Measurements from ENCODE around the gene OR6X1.

OR6X1 gene

DNA sequence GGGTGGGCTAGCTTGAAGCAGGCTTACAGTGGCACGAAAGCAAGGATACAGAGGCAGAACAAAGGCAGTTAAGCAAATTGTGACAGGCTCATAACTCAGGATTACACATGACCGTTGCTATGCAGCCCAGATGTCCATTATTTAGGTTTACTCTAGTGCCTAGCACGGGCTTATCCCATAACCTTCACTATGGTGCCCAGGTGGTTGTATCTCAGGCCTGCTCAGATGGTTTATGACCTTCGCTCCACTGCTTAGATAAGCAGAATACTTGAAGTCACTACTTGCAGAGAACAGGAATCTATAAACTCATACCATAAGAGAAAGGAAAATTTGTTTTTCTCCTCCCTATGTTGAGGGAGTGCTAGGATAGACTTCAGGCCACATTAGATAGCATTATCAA, 42.8 kb upstream of the OR6X1 start:
- H3K27ac ChIP-seq: no peak overlapping the region
- TF ChIP-seq, protein P1, sequence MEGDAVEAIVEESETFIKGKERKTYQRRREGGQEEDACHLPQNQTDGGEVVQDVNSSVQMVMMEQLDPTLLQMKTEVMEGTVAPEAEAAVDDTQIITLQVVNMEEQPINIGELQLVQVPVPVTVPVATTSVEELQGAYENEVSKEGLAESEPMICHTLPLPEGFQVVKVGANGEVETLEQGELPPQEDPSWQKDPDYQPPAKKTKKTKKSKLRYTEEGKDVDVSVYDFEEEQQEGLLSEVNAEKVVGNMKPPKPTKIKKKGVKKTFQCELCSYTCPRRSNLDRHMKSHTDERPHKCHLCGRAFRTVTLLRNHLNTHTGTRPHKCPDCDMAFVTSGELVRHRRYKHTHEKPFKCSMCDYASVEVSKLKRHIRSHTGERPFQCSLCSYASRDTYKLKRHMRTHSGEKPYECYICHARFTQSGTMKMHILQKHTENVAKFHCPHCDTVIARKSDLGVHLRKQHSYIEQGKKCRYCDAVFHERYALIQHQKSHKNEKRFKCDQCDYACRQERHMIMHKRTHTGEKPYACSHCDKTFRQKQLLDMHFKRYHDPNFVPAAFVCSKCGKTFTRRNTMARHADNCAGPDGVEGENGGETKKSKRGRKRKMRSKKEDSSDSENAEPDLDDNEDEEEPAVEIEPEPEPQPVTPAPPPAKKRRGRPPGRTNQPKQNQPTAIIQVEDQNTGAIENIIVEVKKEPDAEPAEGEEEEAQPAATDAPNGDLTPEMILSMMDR (conservative IDR thresholded peaks at IDR 0.05): no peak

DNA sequence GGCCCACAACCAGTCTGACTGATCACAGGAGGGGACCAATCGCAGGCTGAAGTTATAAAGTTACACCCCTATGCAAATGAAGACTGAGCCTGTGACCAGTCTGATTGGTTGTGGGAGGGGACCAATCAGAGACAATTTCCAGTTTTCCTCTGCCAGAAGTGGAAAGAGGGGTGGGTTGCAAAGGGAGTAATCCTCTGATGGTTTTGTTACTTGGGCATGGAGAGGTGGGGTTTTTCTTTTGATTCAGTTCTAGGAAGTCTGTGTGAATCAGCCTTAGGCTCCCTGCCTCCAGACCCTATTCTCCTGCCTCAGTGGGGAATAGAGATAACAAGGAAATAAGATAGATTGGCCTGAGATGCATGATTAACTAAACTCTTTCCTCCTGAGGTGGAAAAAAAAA, 41.9 kb upstream of the OR6X1 start:
- H3K27ac ChIP-seq: no peak overlapping the region
- TF ChIP-seq, protein P1 (conservative IDR thresholded peaks at IDR 0.05): no peak

DNA sequence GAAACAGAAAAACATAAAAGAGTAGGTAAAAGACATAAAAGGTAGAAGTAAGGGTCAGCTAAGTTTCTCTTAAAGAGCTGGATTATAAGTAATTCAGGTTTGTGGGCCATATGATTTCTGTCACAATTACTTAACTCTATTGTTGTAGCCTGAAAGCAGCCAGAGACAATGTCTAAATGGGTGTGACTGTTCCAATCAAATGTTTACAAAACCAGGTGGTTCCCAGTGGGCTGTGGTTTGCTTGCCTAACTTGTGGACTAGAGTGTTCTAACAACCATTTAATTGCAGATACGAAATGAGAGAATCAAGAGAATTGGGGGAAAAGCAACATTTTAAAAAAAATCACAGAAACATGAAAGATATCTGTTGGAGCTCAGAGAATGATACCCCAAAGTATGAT, 29.2 kb upstream of the OR6X1 start:
- H3K27ac ChIP-seq: no peak overlapping the region
- TF ChIP-seq, protein P1 (conservative IDR thresholded peaks at IDR 0.05): no peak

DNA sequence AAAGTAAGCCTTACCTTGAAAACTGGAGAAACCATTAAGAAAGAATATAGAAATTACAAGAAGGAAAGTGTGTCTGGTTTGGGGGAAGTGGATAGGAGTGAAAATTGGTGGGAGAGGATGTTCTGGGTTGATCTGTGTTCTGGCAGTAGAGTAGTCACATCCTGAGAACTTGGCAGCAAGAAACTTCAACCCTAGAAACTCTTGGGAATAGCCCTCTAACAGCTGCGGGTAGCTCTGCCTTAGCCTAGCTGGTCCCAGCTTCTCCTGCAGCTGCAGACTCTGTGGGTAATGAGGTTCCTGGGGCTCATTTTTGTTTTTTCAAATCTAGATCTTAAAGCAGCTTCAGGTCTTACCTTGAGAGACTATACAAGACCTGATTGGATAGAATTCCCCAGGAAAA, 24.2 kb upstream of the OR6X1 start:
- H3K27ac ChIP-seq: no peak overlapping the region
- TF ChIP-seq, protein P1 (conservative IDR thresholded peaks at IDR 0.05): no peak

DNA sequence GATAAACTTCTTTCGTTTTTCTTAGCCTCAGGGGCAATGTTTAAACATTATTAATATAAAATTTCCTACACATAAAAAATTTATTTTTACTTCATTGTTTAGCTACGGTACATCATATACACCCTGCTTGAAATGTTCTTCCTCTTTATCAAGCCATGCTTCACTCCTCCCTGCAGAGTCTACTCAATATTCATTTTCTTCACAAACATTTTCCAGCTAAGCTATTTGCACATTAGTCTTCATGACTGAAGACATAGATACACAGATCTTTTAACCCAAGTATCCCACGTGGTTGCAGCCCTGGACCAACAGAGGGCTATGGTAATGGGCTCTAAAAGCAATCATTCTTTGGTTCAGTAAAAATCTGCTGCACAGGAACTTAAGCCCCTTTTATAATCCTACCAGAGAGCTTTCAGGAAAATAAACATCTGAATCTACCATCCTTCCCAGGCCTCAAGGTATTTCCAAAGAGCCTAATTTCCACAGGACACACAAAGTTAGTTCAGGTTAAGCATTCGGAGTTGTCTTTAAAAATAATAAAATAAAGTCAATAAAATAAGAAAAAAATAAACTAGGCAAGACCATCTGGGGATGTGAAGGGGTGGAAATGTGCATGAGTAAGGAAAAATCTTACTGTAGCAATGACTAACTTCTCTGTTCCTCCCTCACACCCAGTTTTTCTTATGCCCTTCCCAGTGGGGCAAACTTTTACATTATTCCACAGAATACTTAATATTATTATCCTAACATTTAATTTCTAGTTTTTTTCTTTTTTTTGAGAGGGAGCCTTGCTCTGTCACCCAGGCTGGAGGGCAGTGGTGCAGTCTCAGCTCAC, 21.6 kb upstream of the OR6X1 start:
- no peak overlapping the region for H3K27ac ChIP-seq
- TF ChIP-seq, protein P1 (conservative IDR thresholded peaks at IDR 0.05): no peak

DNA sequence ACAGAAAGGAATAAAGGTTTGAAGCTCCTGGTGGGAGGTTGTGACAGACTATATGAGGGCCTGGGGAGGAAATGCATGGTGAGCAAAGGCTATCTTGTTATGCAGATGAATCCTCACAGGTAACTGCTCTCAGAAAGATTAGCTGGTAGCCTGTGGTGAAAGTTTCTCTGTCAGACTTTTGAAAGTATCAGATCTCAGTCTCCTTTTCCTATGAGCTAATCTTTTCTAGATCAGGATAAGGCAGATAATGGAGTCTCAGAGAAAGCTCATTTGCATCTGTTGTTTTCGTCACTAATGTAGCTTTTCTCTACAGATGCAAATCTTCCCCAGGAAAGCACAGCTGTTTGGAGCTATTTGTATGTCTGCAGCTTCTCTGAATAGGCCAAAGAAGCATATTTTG, 21.0 kb upstream of the OR6X1 start:
- H3K27ac ChIP-seq: no peak overlapping the region
- TF ChIP-seq, protein P1 (conservative IDR thresholded peaks at IDR 0.05): no peak

DNA sequence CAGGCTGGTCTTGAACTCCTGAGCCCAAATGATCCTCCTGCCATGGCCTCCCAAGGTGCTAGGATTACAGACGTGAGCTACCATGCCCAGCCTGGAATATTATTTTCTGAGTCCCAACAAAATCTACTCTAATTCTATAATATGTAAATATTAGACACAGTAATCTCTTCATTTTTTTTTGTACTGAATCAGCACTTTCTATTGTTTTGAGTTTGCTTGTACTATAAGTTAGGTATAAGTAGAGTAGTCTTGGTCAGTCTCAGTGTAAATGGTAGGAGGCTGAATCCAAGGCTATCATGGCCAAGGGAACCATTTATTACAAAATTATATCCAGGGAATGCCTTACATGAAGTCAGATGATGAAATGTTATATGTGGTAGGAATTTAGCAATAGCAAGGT, 19.6 kb upstream of the OR6X1 start:
- TF ChIP-seq, protein P1 (conservative IDR thresholded peaks at IDR 0.05): no peak

More for the DNA sequence above, 19.6 kb upstream of the OR6X1 start:
- no peak overlapping the region for H3K27ac ChIP-seq
